Parietal lobe (tissue), 1 donor: ENCODE results near the gene COX7B2. TPM values are rescaled to one million over a fixed set of nuclear protein-coding genes. Genes with fewer than 3 reads are reported as not detected.

Experiments used
- total RNA-seq: library from RNA; depleted of rRNA; stranded (reverse); fragments of >200 nt; gene quantifications from one replicate; pipeline ENCODE4 v1.2.3, GENCODE V29; 2014

Gene COX7B2
- total RNA-seq = not detected

GRCh38 chr4:46909078-46909477 lies at the start of gene COX7B2:
Gene COX7B2, minus strand, starts transcription at chr4:46909245. Its CDS starts 174,053 bp downstream, at chr4:46735192.

Other genes with a start within 250 kb of the COX7B2 start
- 54.1 TPM for gene GABRA4, start 84.3 kb upstream of the COX7B2 start, total RNA-seq
- 139 TPM for gene GABRB1, start 122.3 kb upstream of the COX7B2 start, total RNA-seq